H1 (cell line): ENCODE measurements around the gene BCL3. TPM values are rescaled to one million over a fixed set of nuclear protein-coding genes. Genes with fewer than 3 reads are reported as not detected.
A peak's percentile ranks its signal among the peaks of the same experiment; 100 is the strongest.

ENCODE experiments used
- CTCF ChIA-PET: fragments of 300-600 bp; sonication (Branson Sonifier 250); formaldehyde crosslinking; loops from one replicate; lab custom pipeline; 2021; ENCODE audit not compliant: partially characterized antibody; lab: Charles Lee
- POLR2A ChIA-PET: fragments of 300-600 bp; sonication (Branson Sonifier 250); formaldehyde crosslinking; loops from one replicate; lab custom pipeline; 2021; ENCODE audit warnings: inconsistent platforms; ENCODE audit not compliant: partially characterized antibody; lab: Charles Lee
- DNase-seq, 2 experiments: peaks; one replicate each; pipeline versions ENCODE4 v3.0.0 to v3.0.0-alpha.2; 2010 to 2022; ENCODE audit warnings: low spot score in 2 of 2, low read depth in 1 of 2, mixed read lengths in 1 of 2
- FAIRE-seq: peaks from 2 replicates; lab custom pipeline; 2011; peaks lifted over from hg19 to GRCh38; lab: Jason Lieb, UNC
- H2AFZ ChIP-seq: 2 replicates; pipeline ENCODE4 v1.8.1; 2012; ENCODE audit warnings: low read length, inconsistent platforms
- H2AK5ac ChIP-seq: 2 replicates; pipeline ENCODE4 v1.6.1; 2013; ENCODE audit warnings: low read depth, low read length
- H2BK120ac ChIP-seq: replicated peaks from 2 replicates; pipeline ENCODE3; 2013; ENCODE audit warnings: low read depth, low read length, inconsistent platforms
- H2BK12ac ChIP-seq: 2 replicates; pipeline ENCODE4 v1.6.1; 2013; ENCODE audit warnings: low read depth, low read length
- H2BK15ac ChIP-seq: 2 replicates; pipeline ENCODE4 v1.6.1; 2013; ENCODE audit warnings: low read length
- H2BK20ac ChIP-seq: 2 replicates; pipeline ENCODE4 v1.6.1; 2013; ENCODE audit warnings: low read length
- H2BK5ac ChIP-seq: 2 replicates; pipeline ENCODE4 v1.6.1; 2013; ENCODE audit warnings: low read depth, low read length
- H3K14ac ChIP-seq: 2 replicates; pipeline ENCODE4 v1.6.1; 2013; ENCODE audit warnings: inconsistent platforms; ENCODE audit not compliant: insufficient read length
- H3K18ac ChIP-seq: 2 replicates; pipeline ENCODE4 v1.6.1; 2013; ENCODE audit warnings: low read length; ENCODE audit errors: extremely low read depth
- H3K23ac ChIP-seq: 2 replicates; pipeline ENCODE4 v1.6.1; 2013; ENCODE audit warnings: inconsistent platforms; ENCODE audit not compliant: insufficient read length
- H3K23me2 ChIP-seq: 2 replicates; pipeline ENCODE4 v1.6.1; 2013; ENCODE audit warnings: low read depth, low read length
- H3K27ac ChIP-seq: 2 replicates; pipeline ENCODE4 v1.6.1; 2011; ENCODE audit warnings: low read depth, low read length, inconsistent platforms
- H3K27me3 ChIP-seq, 4 experiments: replicated peaks in 1 of 4; 1 replicate in 1 of 4; 2 replicates in 3 of 4; pipeline versions ENCODE4 v1.6.1 to v1.8.1; 2011 to 2013; ENCODE audit warnings: low read length in 3 of 4, mild to moderate bottlenecking in 3 of 4, inconsistent platforms in 2 of 4, mixed read lengths in 2 of 4, moderate library complexity in 1 of 4; ENCODE audit not compliant: control insufficient read depth in 3 of 4, insufficient read depth in 3 of 4; ENCODE audit errors: extremely low read depth in 1 of 4
- H3K36me3 ChIP-seq, 4 experiments: 2 replicates each; pipeline versions ENCODE4 v1.6.1 to v1.8.1; 2011 to 2013; ENCODE audit warnings: mild to moderate bottlenecking in 4 of 4, low read length in 3 of 4, moderate library complexity in 2 of 4, control low read depth in 1 of 4, inconsistent platforms in 1 of 4; ENCODE audit not compliant: insufficient read depth in 4 of 4, control insufficient read depth in 2 of 4
- H3K4ac ChIP-seq: replicated peaks from 2 replicates; pipeline ENCODE3; 2013; ENCODE audit warnings: low read length, low read depth, mixed read lengths, inconsistent platforms; ENCODE audit not compliant: insufficient read length
- H3K4me1 ChIP-seq, 4 experiments: replicated peaks in 1 of 4; 1 replicate in 1 of 4; 2 replicates in 3 of 4; pipeline versions ENCODE4 v1.6.1 to v1.8.1; 2011 to 2013; ENCODE audit warnings: low read length in 3 of 4, inconsistent platforms in 2 of 4, mixed read lengths in 1 of 4; ENCODE audit not compliant: insufficient read depth in 4 of 4, control insufficient read depth in 3 of 4
- H3K4me2 ChIP-seq, 2 experiments: 2 replicates each; pipeline versions ENCODE4 v1.6.1 to v1.8.1; 2011 to 2013; ENCODE audit warnings: low read depth in 2 of 2, low read length in 2 of 2, control low read depth in 1 of 2, inconsistent platforms in 1 of 2, mild to moderate bottlenecking in 1 of 2; ENCODE audit not compliant: insufficient read depth in 1 of 2
- H3K4me3 ChIP-seq, 4 experiments: fragments of 200-600, 300-600 bp in 1 of 4; sonication (generic), shearing (Covaris generic), sonication (Bioruptor Twin) in 1 of 4; 2 replicates each; pipeline versions ENCODE4 v1.5.1 to v1.8.1; 2011 to 2016; ENCODE audit warnings: low read length in 4 of 4, low read depth in 3 of 4, control low read depth in 2 of 4, inconsistent platforms in 2 of 4, mild to moderate bottlenecking in 2 of 4, mixed read lengths in 1 of 4, moderate library complexity in 1 of 4; ENCODE audit not compliant: insufficient read depth in 2 of 4; ENCODE audit errors: extremely low read depth in 1 of 4
- H3K56ac ChIP-seq: replicated peaks from 2 replicates; pipeline ENCODE3; 2013; ENCODE audit warnings: low read depth, mild to moderate bottlenecking, mixed read lengths, low read length, inconsistent platforms; ENCODE audit not compliant: insufficient read length
- H3K79me1 ChIP-seq: 2 replicates; pipeline ENCODE4 v1.6.1; 2013; ENCODE audit warnings: low read depth, low read length, control low read depth
- H3K79me2 ChIP-seq, 2 experiments: 2 replicates each; pipeline versions ENCODE4 v1.6.1 to v1.8.1; 2012 to 2013; ENCODE audit warnings: low read length in 2 of 2, mild to moderate bottlenecking in 2 of 2, inconsistent platforms in 1 of 2; ENCODE audit not compliant: insufficient read depth in 2 of 2, control insufficient read depth in 1 of 2
- H3K9ac ChIP-seq, 4 experiments: replicated peaks in 1 of 4; 1 replicate in 1 of 4; 2 replicates in 3 of 4; pipeline versions ENCODE4 v1.6.1 to v1.8.1; 2011 to 2013; ENCODE audit warnings: low read depth in 3 of 4, low read length in 3 of 4, control low read depth in 2 of 4, mild to moderate bottlenecking in 2 of 4, moderate library complexity in 2 of 4, inconsistent platforms in 1 of 4; ENCODE audit errors: extremely low read depth in 1 of 4
- H3K9me3 ChIP-seq, 2 experiments: 2 replicates each; pipeline versions ENCODE4 v1.6.1 to v1.8.1; 2012 to 2013; ENCODE audit warnings: mild to moderate bottlenecking in 2 of 2, moderate library complexity in 2 of 2, control low read depth in 1 of 2, inconsistent platforms in 1 of 2, low read depth in 1 of 2, low read length in 1 of 2, mixed read lengths in 1 of 2; ENCODE audit not compliant: insufficient read depth in 2 of 2
- H4K20me1 ChIP-seq, 2 experiments: replicated peaks in 1 of 2; 2 replicates each; pipeline versions ENCODE3 to v1.8.1; 2011 to 2013; ENCODE audit warnings: inconsistent platforms in 2 of 2, low read length in 2 of 2, mild to moderate bottlenecking in 1 of 2; ENCODE audit not compliant: insufficient read depth in 2 of 2, control insufficient read depth in 1 of 2
- H4K5ac ChIP-seq: 2 replicates; pipeline ENCODE4 v1.6.1; 2013; ENCODE audit warnings: low read length, low read depth, mixed read lengths, inconsistent platforms; ENCODE audit not compliant: insufficient read length
- H4K8ac ChIP-seq: 2 replicates; pipeline ENCODE4 v1.8.0; 2013; ENCODE audit warnings: mild to moderate bottlenecking, moderate library complexity, low read length, inconsistent platforms; ENCODE audit not compliant: insufficient read depth; ENCODE audit errors: extremely low read depth
- H4K91ac ChIP-seq: replicated peaks from 2 replicates; pipeline ENCODE3; 2013; ENCODE audit warnings: low read length, mixed read lengths, inconsistent platforms; ENCODE audit not compliant: insufficient read length
- JUN ChIP-seq: IDR thresholded peaks from 2 replicates; pipeline ENCODE4 v1.6.1; 2011; ENCODE audit warnings: low read depth, mild to moderate bottlenecking, improper control_type of control experiment, low read length
- RAD21 ChIP-seq, 2 experiments: IDR thresholded peaks in 1 of 2; conservative IDR thresholded peaks in 1 of 2; 2 replicates each; pipeline ENCODE4 v1.6.1; 2011; ENCODE audit warnings: low read depth in 2 of 2, low read length in 2 of 2, improper control_type of control experiment in 1 of 2, inconsistent platforms in 1 of 2, mild to moderate bottlenecking in 1 of 2, moderate library complexity in 1 of 2
- WGBS, 2 experiments: shearing (Covaris generic) in 1 of 2; methylation state at CpG; one replicate each; pipeline versions ENCODE4 v1.1.6 to v1.1.7; 2013 to 2015; ENCODE audit warnings: low lambda C conversion rate in 2 of 2, mixed read lengths in 2 of 2, inconsistent platforms in 1 of 2, low coverage in 1 of 2, missing lambda C conversion rate in 1 of 2; ENCODE audit not compliant: insufficient replicate concordance in 2 of 2, insufficient coverage in 1 of 2, insufficient read length in 1 of 2; ENCODE audit errors: extremely low coverage in 1 of 2, missing lambda C conversion rate in 1 of 2; 5-methylcytosine and 5-hydroxymethylcytosine counted together
- polyA plus RNA-seq, 7 experiments: library from polyadenylated mRNA; depleted of rRNA in 3 of 7; stranded (reverse) in 5 of 7; unstranded in 2 of 7; fragments of >200 nt in 5 of 7; fragments of 200-250 nt in 2 of 7; gene quantifications; 1 replicate in 5 of 7; 2 replicates in 1 of 7; 4 replicates in 1 of 7; pipeline versions ENCODE4 v1.2.1 to v1.2.3, GENCODE V29; 2011 to 2013; ENCODE audit warnings: missing spikeins in 2 of 7, mixed read lengths in 2 of 7
- total RNA-seq: library from RNA; stranded (reverse); fragmentation: NEBNext Ultra II Directional; extraction: Animal tissue kit (Norgen Biotek cat#: 25700); gene quantifications from 2 replicates; pipeline ENCODE4 v1.2.1, GENCODE V29; 2021

BCL3 gene
- total and polyA plus RNA-seq, 2 of the 8 experiments (the other 6 are each of a cell fraction or from before 2014, with no cell fraction given): 0.88 to 2.4 TPM

GRCh38 chr19:44782729-44783128, 34.2 kb downstream of the BCL3 start:
- Histone ChIP-seq H2BK120ac (no peak overlapping the region), H3K4me1 (no peaks in the 10 kb centered on the region), H2BK12ac (no peak overlapping the region), H3K9me3 (no peaks in the 10 kb centered on the region), H4K8ac (no peak overlapping the region), H3K14ac (no peak overlapping the region), H3K56ac (no peak overlapping the region), H2BK20ac (no peak overlapping the region), H3K23ac (no peak overlapping the region), H2AK5ac (no peak overlapping the region), H2AFZ (no peak overlapping the region), H2BK15ac (no peak overlapping the region), H4K5ac (no peak overlapping the region), H3K4ac (no peak overlapping the region), H3K36me3 (peaks cover 0 to 15% (median 6%) of the 10 kb centered on the region in 4 experiments; a peak in 4 of 8 replicates), H3K27ac (no peak overlapping the region), H2BK5ac (no peak overlapping the region), H3K23me2 (peaks cover 3% of the 10 kb centered on the region; the same call in 1 of the 2 replicates), H3K4me3 (no peak overlapping the region), H4K91ac (no peak overlapping the region), H3K4me2 (no peak overlapping the region), H3K79me2 (no peaks in the 10 kb centered on the region), H4K20me1 (peaks cover 0 to 7% of the 10 kb centered on the region in 2 experiments), H3K79me1 (no peaks in the 10 kb centered on the region), H3K27me3 (no peaks in the 10 kb centered on the region), H3K9ac (no peak overlapping the region), H3K18ac (no peak overlapping the region)
- WGBS, 2 experiments: 88% methylated on average over 5 of the region's 5 CpGs; no CpG with 5 or more reads in 1 of the 2 experiments
- no peak for TF ChIP-seq JUN
- 0 out of 4 replicates have a peak, but pooled peaks of 1 of the 2 experiments have one; percentile 5 for TF ChIP-seq RAD21 (IDR thresholded peaks at IDR 0.05 in 1 of 2, conservative IDR thresholded peaks at IDR 0.05 in 1 of 2; ENCODE audit: low read depth in 2 of 2, low read length in 2 of 2)
- FAIRE-seq (no peak), DNase-seq (no peak)
- CTCF ChIA-PET: interaction anchor here (0.6 to 8.1 kb wide), 19 partner anchors 11 to 256 kb away, joined by 3 to 116 read pairs (median 8); partner anchors contain the start of gene BCAM
- POLR2A ChIA-PET: interaction anchor here (0.9 to 2.9 kb wide), 9 partner anchors 13 to 179 kb away, joined by 3 to 7 read pairs (median 4); no protein-coding TSS in a partner anchor
